Measurements from ENCODE around the gene ST8SIA6. TPM values are rescaled to one million over a fixed set of nuclear protein-coding genes. Genes with fewer than 3 reads are reported as not detected.

ST8SIA6 gene
- total RNA-seq, 2 experiments from 2014 or later, result not detected

GRCh38 chr10:17307123-17307522, 147.3 kb downstream of the ST8SIA6 start:
- Mint-ChIP-seq H3K27me3 (ENCODE audit: low read depth) (peaks cover 23% of the 10 kb centered on the region), H3K4me3 (no peak overlapping the region), H3K27ac (no peak overlapping the region), H3K4me1 (ENCODE audit: low read depth) (peaks cover 2% of the 10 kb centered on the region), H3K36me3 (ENCODE audit: low read depth) (peaks cover 1% of the 10 kb centered on the region), H3K9me3 (peaks cover 2% of the 10 kb centered on the region)
- intact Hi-C loops (cut with micrococcal nuclease), result no loop called here
- CTCF ChIA-PET, result no interaction called here
- no peak for DNase-seq

GRCh38 chr10:17292375-17292774, 162.0 kb downstream of the ST8SIA6 start:
- Mint-ChIP-seq H3K4me1 (ENCODE audit: low read depth) (peaks cover 12% of the 10 kb centered on the region), H3K36me3 (ENCODE audit: low read depth) (no peaks in the 10 kb centered on the region), H3K9me3 (no peaks in the 10 kb centered on the region), H3K4me3 (no peak overlapping the region), H3K27ac (no peak overlapping the region), H3K27me3 (ENCODE audit: low read depth) (peaks cover 15% of the 10 kb centered on the region)
- no peak for DNase-seq
- intact Hi-C loops (cut with micrococcal nuclease), result loop anchor here (5.0 to 10.0 kb wide), 3 partner anchors 302 to 812 kb away; partner anchors contain the start of gene HACD1
- CTCF ChIA-PET, result no interaction called here

- H3K9me3 Mint-ChIP-seq, result no peaks in the 10 kb centered on the region
- H3K27ac Mint-ChIP-seq, result peak overlapping the region; percentile 68
- no peak overlapping the region for H3K4me3 Mint-ChIP-seq
- no peaks in the 10 kb centered on the region for H3K36me3 Mint-ChIP-seq (ENCODE audit: low read depth)
- CTCF ChIA-PET, result interaction anchor here (0.5 to 3.3 kb wide), 17 partner anchors 9 to 472 kb away, joined by 3 to 26 read pairs (median 5); no protein-coding TSS in a partner anchor
- intact Hi-C loops (cut with micrococcal nuclease), result loop anchor here (1.0 to 10.0 kb wide), 8 partner anchors 86 to 815 kb away; partner anchors contain the start of gene HACD1
- DNase-seq, result peak; percentile 55
- peaks cover 18% of the 10 kb centered on the region for H3K27me3 Mint-ChIP-seq (ENCODE audit: low read depth)
- H3K4me1 Mint-ChIP-seq (ENCODE audit: low read depth), result peaks cover 12% of the 10 kb centered on the region
These were observed 164.2 kb downstream of the ST8SIA6 start for GRCh38 chr10:17290226-17290625.

GRCh38 chr10:17289763-17290162, 164.6 kb downstream of the ST8SIA6 start:
- CTCF ChIA-PET, result interaction anchor here (0.6 to 3.3 kb wide), 19 partner anchors 10 to 748 kb away, joined by 3 to 26 read pairs (median 4); no protein-coding TSS in a partner anchor
- H3K27me3 Mint-ChIP-seq (ENCODE audit: low read depth), result peaks cover 18% of the 10 kb centered on the region
- no peaks in the 10 kb centered on the region for H3K36me3 Mint-ChIP-seq (ENCODE audit: low read depth)
- no peak overlapping the region for H3K27ac Mint-ChIP-seq
- no peak for DNase-seq
- H3K9me3 Mint-ChIP-seq, result no peaks in the 10 kb centered on the region
- intact Hi-C loops (cut with micrococcal nuclease), result loop anchor here (1.0 to 10.0 kb wide), 8 partner anchors 87 to 815 kb away; partner anchors contain the start of gene HACD1
- H3K4me1 Mint-ChIP-seq (ENCODE audit: low read depth), result peaks cover 12% of the 10 kb centered on the region
- no peak overlapping the region for H3K4me3 Mint-ChIP-seq

GRCh38 chr10:17286562-17287550, 167.5 kb downstream of the ST8SIA6 start:
- Mint-ChIP-seq H3K27ac (no peak overlapping the region), H3K9me3 (peaks cover 8% of the 10 kb centered on the region), H3K36me3 (ENCODE audit: low read depth) (peaks cover 4% of the 10 kb centered on the region), H3K4me1 (ENCODE audit: low read depth) (peaks cover 12% of the 10 kb centered on the region), H3K27me3 (ENCODE audit: low read depth) (peaks cover 20% of the 10 kb centered on the region), H3K4me3 (no peak overlapping the region)
- no peak for DNase-seq
- CTCF ChIA-PET, result interaction anchor here (1.7 kb wide), 1 partner anchor 143 kb away, joined by 3 read pairs; no protein-coding TSS in a partner anchor
- intact Hi-C loops (cut with micrococcal nuclease), result no loop called here

- intact Hi-C loops (cut with micrococcal nuclease), result no loop called here
- Mint-ChIP-seq H3K4me1 (ENCODE audit: low read depth) (no peaks in the 10 kb centered on the region), H3K9me3 (peaks cover 18% of the 10 kb centered on the region), H3K27ac (no peak overlapping the region), H3K27me3 (ENCODE audit: low read depth) (peaks cover 6% of the 10 kb centered on the region), H3K36me3 (ENCODE audit: low read depth) (peaks cover 6% of the 10 kb centered on the region), H3K4me3 (no peak overlapping the region)
- CTCF ChIA-PET, result no interaction called here
- DNase-seq, result no peak
These were observed 172.1 kb downstream of the ST8SIA6 start for GRCh38 chr10:17282311-17282710.

GRCh38 chr10:17278607-17279240, 175.7 kb downstream of the ST8SIA6 start:
- Mint-ChIP-seq H3K36me3 (ENCODE audit: low read depth) (peaks cover 8% of the 10 kb centered on the region), H3K27me3 (ENCODE audit: low read depth) (peaks cover 3% of the 10 kb centered on the region), H3K27ac (no peak overlapping the region), H3K9me3 (peaks cover 24% of the 10 kb centered on the region), H3K4me1 (ENCODE audit: low read depth) (peaks cover 2% of the 10 kb centered on the region), H3K4me3 (no peak overlapping the region)
- intact Hi-C loops (cut with micrococcal nuclease), result no loop called here
- CTCF ChIA-PET, result interaction anchor here (0.6 kb wide), 1 partner anchor 424 kb away, joined by 3 read pairs; no protein-coding TSS in a partner anchor
- no peak for DNase-seq

- H3K4me3 Mint-ChIP-seq, result no peak overlapping the region
- no peak for DNase-seq
- H3K9me3 Mint-ChIP-seq, result peaks cover 17% of the 10 kb centered on the region
- CTCF ChIA-PET, result interaction anchor here (1.2 kb wide), 1 partner anchor 14 kb away, joined by 7 read pairs; no protein-coding TSS in a partner anchor
- intact Hi-C loops (cut with micrococcal nuclease), result no loop called here
- H3K27me3 Mint-ChIP-seq (ENCODE audit: low read depth), result peaks cover 2% of the 10 kb centered on the region
- H3K27ac Mint-ChIP-seq, result no peak overlapping the region
- H3K36me3 Mint-ChIP-seq (ENCODE audit: low read depth), result peaks cover 5% of the 10 kb centered on the region
- H3K4me1 Mint-ChIP-seq (ENCODE audit: low read depth), result peaks cover 8% of the 10 kb centered on the region
These were observed 177.5 kb downstream of the ST8SIA6 start for GRCh38 chr10:17276756-17277424.

- DNase-seq, result peak; percentile 25
- Mint-ChIP-seq H3K27me3 (ENCODE audit: low read depth) (peaks cover 3% of the 10 kb centered on the region), H3K4me3 (no peak overlapping the region), H3K4me1 (ENCODE audit: low read depth) (peaks cover 8% of the 10 kb centered on the region), H3K9me3 (peaks cover 7% of the 10 kb centered on the region), H3K27ac (no peak overlapping the region), H3K36me3 (ENCODE audit: low read depth) (peaks cover 3% of the 10 kb centered on the region)
- intact Hi-C loops (cut with micrococcal nuclease), result loop anchor here (5.0 kb wide), 1 partner anchor 986 kb away; no protein-coding TSS in a partner anchor
- CTCF ChIA-PET, result no interaction called here
These were observed 181.0 kb downstream of the ST8SIA6 start for GRCh38 chr10:17273403-17273802.

- intact Hi-C loops (cut with micrococcal nuclease), result loop anchor here (5.0 kb wide), 1 partner anchor 985 kb away; no protein-coding TSS in a partner anchor
- no peak overlapping the region for H3K4me3 Mint-ChIP-seq
- no peak for DNase-seq
- H3K27ac Mint-ChIP-seq, result no peak overlapping the region
- peaks cover 3% of the 10 kb centered on the region for H3K36me3 Mint-ChIP-seq (ENCODE audit: low read depth)
- CTCF ChIA-PET, result interaction anchor here (0.6 kb wide), 1 partner anchor 102 kb away, joined by 3 read pairs; no protein-coding TSS in a partner anchor
- H3K4me1 Mint-ChIP-seq (ENCODE audit: low read depth), result peaks cover 8% of the 10 kb centered on the region
- peaks cover 3% of the 10 kb centered on the region for H3K27me3 Mint-ChIP-seq (ENCODE audit: low read depth)
- peaks cover 7% of the 10 kb centered on the region for H3K9me3 Mint-ChIP-seq
These were observed 181.7 kb downstream of the ST8SIA6 start for GRCh38 chr10:17272648-17273047.

All from activated naive CD4-positive, alpha-beta T cell treated with anti-CD3 and anti-CD28 coated beads for 36 hours (primary cell).